ENCODE data around the gene FOXJ2.
"Not testable (repeated sequence)": the region's sequence is repeated elsewhere in the genome, so short reads cannot be mapped to it uniquely, and the experiment has no call there.

The FOXJ2 gene

GRCh38 chr12:8011331-8011730, 21.2 kb upstream of the FOXJ2 start:
- FAIRE-seq = no peak
- TF ChIP-seq POU2F2 (IDR thresholded peaks at IDR 0.05; ENCODE audit: low read depth, low read length) (no peak), POLR2AphosphoS5 (IDR thresholded peaks at IDR 0.05; ENCODE audit: low read depth, low read length) (no peak), SPI1 (IDR thresholded peaks at IDR 0.05; ENCODE audit: low read depth, low read length) (no peak), TAF1 (IDR thresholded peaks at IDR 0.05; ENCODE audit: low read depth, low read length) (no peak), PAX5 (IDR thresholded peaks at IDR 0.05; ENCODE audit: insufficient read depth, low read length, severe bottlenecking) (no peak)
- DNase-seq (ENCODE audit: insufficient read length, low spot score) = no peak

DNA sequence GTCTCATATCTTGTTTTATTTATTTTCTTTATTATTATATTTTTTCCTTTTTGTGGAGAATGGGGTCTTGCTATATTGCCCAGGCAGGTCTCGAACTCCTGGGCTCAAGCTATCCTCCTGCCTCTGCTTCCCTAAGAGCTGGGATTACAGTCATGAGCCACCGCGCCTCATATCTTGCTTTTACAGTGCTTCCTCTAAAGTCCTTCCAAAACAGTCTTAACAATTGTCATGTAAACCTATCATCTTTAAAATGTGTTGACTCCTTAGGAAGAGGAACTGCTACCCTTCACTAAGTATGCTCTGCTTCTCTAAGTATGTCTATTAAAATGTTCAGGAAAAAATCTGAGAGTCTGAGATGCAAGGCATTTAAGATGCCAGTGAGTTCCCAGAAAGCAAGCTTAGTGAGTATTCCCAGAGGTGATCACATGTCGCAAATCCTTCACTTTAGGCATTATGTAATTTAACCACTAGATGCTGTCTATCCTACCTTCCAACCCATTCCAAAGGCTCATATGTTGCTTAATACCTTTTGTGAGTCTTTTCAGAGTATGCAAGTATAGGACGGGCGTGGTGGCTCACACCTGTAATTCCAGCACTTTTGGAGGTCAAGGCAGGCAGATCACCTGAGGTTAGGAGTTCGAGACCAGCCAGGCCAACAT, 19.7 kb upstream of the FOXJ2 start:
- DNase-seq (ENCODE audit: insufficient read length, low spot score) = no peak
- TF ChIP-seq POLR2AphosphoS5 (IDR thresholded peaks at IDR 0.05; ENCODE audit: low read depth, low read length) (no peak), POU2F2 (IDR thresholded peaks at IDR 0.05; ENCODE audit: low read depth, low read length) (no peak), PAX5 (IDR thresholded peaks at IDR 0.05; ENCODE audit: insufficient read depth, low read length, severe bottlenecking) (no peak)
- no peak for FAIRE-seq

- no peak for FAIRE-seq
These were observed 17.7 kb upstream of the FOXJ2 start for GRCh38 chr12:8014836-8015235.

GRCh38 chr12:8018213-8018612, 14.3 kb upstream of the FOXJ2 start:
- FAIRE-seq; DNase-seq (ENCODE audit: insufficient read length, low spot score): not testable (repeated sequence)

More at GRCh38 chr12:8014836-8015235, 17.7 kb upstream of the FOXJ2 start:
- TF ChIP-seq POLR2AphosphoS5 (IDR thresholded peaks at IDR 0.05; ENCODE audit: low read depth, low read length) = no peak
- TF ChIP-seq SPI1 (IDR thresholded peaks at IDR 0.05; ENCODE audit: low read depth, low read length) = no peak
- no peak for TF ChIP-seq POU2F2 (IDR thresholded peaks at IDR 0.05; ENCODE audit: low read depth, low read length)
- no peak for TF ChIP-seq TAF1 (IDR thresholded peaks at IDR 0.05; ENCODE audit: low read depth, low read length)
- no peak for TF ChIP-seq PAX5 (IDR thresholded peaks at IDR 0.05; ENCODE audit: insufficient read depth, low read length, severe bottlenecking)
- no peak for TF ChIP-seq POLR2A (IDR thresholded peaks at IDR 0.05; ENCODE audit: low read depth, low read length)
- no peak for DNase-seq (ENCODE audit: insufficient read length, low spot score)

DNA sequence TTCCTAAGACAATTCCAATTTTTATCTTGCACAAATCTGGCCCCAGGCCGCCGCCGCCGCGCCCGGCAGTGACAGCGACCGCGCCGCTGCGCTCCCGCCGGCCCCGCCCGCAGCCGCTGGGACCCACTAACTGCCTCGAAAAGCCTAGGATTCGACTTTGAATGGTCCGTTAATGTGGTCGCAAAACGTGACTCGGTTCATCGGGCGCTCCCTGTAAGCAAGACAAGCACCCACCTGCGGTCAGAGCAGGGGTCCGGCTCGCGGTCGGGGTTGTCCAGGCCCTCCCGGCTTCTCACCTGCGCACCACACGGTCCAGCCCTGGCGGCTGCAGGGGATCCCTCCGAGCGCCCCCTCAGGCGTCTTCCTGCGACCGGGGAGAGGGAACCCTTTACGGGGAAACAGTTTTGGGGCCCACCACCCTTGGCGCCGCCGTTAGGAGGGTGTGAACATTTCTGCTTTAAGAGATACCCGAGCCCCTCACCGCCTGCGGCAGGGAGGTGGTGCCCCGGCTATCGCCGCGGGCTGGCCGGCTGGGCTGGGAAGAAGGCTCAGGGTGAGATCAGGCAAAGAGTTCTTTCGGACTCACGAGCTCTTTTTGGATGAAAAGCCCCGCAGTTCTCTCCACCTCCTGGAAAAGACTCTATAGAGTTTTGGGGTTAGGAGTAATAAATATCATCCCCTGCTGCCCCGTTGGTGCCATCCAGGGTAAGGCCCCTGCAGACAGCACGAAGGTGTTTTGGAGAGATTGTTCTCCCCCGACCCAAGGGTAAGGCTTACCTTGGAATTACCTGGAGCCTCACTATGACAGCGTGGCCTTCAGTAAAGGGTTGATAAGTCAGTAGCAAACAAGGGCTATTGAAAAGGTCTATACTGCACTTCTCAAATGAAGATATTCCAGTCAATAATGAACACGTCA, 13.6 kb upstream of the FOXJ2 start:
- DNase-seq (ENCODE audit: insufficient read length, low spot score) (no peak), FAIRE-seq (no peak)
- TF ChIP-seq PAX5 (IDR thresholded peaks at IDR 0.05; ENCODE audit: insufficient read depth, low read length, severe bottlenecking) (no peak), TAF1 (IDR thresholded peaks at IDR 0.05; ENCODE audit: low read depth, low read length) (no peak), POLR2A (IDR thresholded peaks at IDR 0.05; ENCODE audit: low read depth, low read length) (no peak), POU2F2 (IDR thresholded peaks at IDR 0.05; ENCODE audit: low read depth, low read length) (no peak), SPI1 (IDR thresholded peaks at IDR 0.05; ENCODE audit: low read depth, low read length) (no peak), POLR2AphosphoS5 (IDR thresholded peaks at IDR 0.05; ENCODE audit: low read depth, low read length) (no peak)

DNA sequence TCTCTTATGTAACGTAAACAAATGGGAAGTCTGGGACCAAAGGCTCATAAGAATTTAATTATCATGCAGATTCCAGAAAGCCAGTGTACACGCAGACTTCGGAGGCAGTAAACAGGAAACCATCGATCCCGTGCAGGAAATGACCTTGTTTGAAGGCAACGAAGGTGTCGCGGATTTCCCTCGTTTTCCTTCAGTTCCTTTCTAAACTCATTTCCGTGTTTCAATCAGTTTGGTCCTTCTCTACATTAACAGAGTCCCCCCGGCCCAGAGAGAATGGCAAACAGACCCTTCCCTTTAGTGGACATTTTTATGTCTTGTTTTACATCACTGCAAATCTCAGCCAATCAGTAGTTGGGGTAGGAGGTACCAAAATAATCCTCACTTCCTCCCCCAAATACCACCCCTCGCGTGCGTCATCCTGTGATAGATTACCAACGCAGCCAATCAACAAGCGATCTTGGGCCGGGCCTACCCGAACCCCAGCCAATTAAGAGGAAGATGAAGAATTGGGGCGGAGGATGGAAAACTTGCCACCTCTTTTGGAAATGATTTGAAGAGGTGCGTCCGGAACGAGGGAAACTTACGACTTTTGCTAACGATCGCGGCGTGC, 6.1 kb upstream of the FOXJ2 start:
- TF ChIP-seq POU2F2 (IDR thresholded peaks at IDR 0.05; ENCODE audit: low read depth, low read length) (peak; percentile 4; the same call in 1 of the 2 replicates), SPI1 (IDR thresholded peaks at IDR 0.05; ENCODE audit: low read depth, low read length) (peak; percentile 90), PAX5 (IDR thresholded peaks at IDR 0.05; ENCODE audit: insufficient read depth, low read length, severe bottlenecking) (no peak), POLR2A (IDR thresholded peaks at IDR 0.05; ENCODE audit: low read depth, low read length) (peak; percentile 73), POLR2AphosphoS5 (IDR thresholded peaks at IDR 0.05; ENCODE audit: low read depth, low read length) (peak; percentile 47; the same call in 1 of the 2 replicates), TAF1 (IDR thresholded peaks at IDR 0.05; ENCODE audit: low read depth, low read length) (peak; percentile 63)

GRCh38 chr12:8027856-8028255, 4.7 kb upstream of the FOXJ2 start:
- FAIRE-seq = no peak
- TF ChIP-seq POLR2AphosphoS5 (IDR thresholded peaks at IDR 0.05; ENCODE audit: low read depth, low read length) (no peak), PAX5 (IDR thresholded peaks at IDR 0.05; ENCODE audit: insufficient read depth, low read length, severe bottlenecking) (no peak), SPI1 (IDR thresholded peaks at IDR 0.05; ENCODE audit: low read depth, low read length) (no peak), POU2F2 (IDR thresholded peaks at IDR 0.05; ENCODE audit: low read depth, low read length) (no peak), POLR2A (IDR thresholded peaks at IDR 0.05; ENCODE audit: low read depth, low read length) (no peak), TAF1 (IDR thresholded peaks at IDR 0.05; ENCODE audit: low read depth, low read length) (no peak)

More for the DNA sequence above, 6.1 kb upstream of the FOXJ2 start:
- DNase-seq (ENCODE audit: insufficient read length, low spot score) (peak; percentile 85), FAIRE-seq (peak; percentile 100)

DNA sequence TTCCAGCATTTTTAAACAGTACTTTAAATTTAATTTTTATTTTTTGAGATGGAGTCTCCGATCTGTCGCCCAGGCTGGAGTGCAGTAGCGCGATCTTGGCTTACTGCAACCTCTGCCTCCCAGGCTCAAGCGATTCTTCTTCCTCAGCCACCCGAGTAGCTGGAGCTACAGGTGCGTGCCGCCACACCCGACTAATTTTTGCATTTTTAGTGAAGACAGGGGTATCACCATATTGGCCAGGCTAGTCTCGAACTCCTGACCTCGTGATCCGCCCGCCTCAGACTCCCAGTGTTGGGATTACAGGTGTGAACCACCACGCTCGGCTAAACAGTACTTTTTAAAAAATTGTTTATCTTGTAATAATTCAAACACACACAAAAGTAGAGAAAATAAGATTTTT, 4.2 kb upstream of the FOXJ2 start:
- FAIRE-seq (no peak), DNase-seq (ENCODE audit: insufficient read length, low spot score) (no peak)
- TF ChIP-seq PAX5 (IDR thresholded peaks at IDR 0.05; ENCODE audit: insufficient read depth, low read length, severe bottlenecking) (no peak), TAF1 (IDR thresholded peaks at IDR 0.05; ENCODE audit: low read depth, low read length) (no peak), POU2F2 (IDR thresholded peaks at IDR 0.05; ENCODE audit: low read depth, low read length) (no peak), POLR2A (IDR thresholded peaks at IDR 0.05; ENCODE audit: low read depth, low read length) (no peak), POLR2AphosphoS5 (IDR thresholded peaks at IDR 0.05; ENCODE audit: low read depth, low read length) (no peak), SPI1 (IDR thresholded peaks at IDR 0.05; ENCODE audit: low read depth, low read length) (no peak)

More at GRCh38 chr12:8027856-8028255, 4.7 kb upstream of the FOXJ2 start:
- DNase-seq (ENCODE audit: insufficient read length, low spot score) = no peak

DNA sequence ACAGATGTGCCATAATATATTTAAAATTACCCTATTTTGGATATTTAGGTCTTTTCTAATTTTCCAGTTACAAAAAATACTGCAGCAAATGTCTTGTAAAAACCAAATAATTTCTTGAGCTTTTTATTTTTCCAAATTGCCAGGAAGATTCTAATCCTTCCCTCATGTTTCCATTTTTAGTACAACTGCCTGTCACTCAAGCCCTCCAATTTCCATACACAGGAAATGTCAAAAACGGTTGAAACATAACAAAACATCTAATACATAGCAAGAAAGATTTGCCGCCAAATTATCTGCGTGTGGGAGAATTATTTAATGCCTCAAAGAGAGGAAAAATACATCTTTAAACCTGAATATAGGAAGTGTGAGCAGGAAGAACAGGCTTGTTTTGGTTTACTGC, 2.3 kb upstream of the FOXJ2 start:
- FAIRE-seq (no peak), DNase-seq (ENCODE audit: insufficient read length, low spot score) (no peak)
- TF ChIP-seq POLR2A (IDR thresholded peaks at IDR 0.05; ENCODE audit: low read depth, low read length) (no peak), SPI1 (IDR thresholded peaks at IDR 0.05; ENCODE audit: low read depth, low read length) (no peak), PAX5 (IDR thresholded peaks at IDR 0.05; ENCODE audit: insufficient read depth, low read length, severe bottlenecking) (no peak), POU2F2 (IDR thresholded peaks at IDR 0.05; ENCODE audit: low read depth, low read length) (no peak), POLR2AphosphoS5 (IDR thresholded peaks at IDR 0.05; ENCODE audit: low read depth, low read length) (no peak), TAF1 (IDR thresholded peaks at IDR 0.05; ENCODE audit: low read depth, low read length) (no peak)

- FAIRE-seq; DNase-seq (ENCODE audit: insufficient read length, low spot score): not testable (repeated sequence)
These were observed 1.5 kb upstream of the FOXJ2 start for GRCh38 chr12:8031017-8031416.
